ENCODE data around the gene TTBK1. TPM values are rescaled to one million over a fixed set of nuclear protein-coding genes. Genes with fewer than 3 reads are reported as not detected.

The TTBK1 gene
- total RNA-seq, 1 donor from 2014 or later: 1.7 TPM

DNA sequence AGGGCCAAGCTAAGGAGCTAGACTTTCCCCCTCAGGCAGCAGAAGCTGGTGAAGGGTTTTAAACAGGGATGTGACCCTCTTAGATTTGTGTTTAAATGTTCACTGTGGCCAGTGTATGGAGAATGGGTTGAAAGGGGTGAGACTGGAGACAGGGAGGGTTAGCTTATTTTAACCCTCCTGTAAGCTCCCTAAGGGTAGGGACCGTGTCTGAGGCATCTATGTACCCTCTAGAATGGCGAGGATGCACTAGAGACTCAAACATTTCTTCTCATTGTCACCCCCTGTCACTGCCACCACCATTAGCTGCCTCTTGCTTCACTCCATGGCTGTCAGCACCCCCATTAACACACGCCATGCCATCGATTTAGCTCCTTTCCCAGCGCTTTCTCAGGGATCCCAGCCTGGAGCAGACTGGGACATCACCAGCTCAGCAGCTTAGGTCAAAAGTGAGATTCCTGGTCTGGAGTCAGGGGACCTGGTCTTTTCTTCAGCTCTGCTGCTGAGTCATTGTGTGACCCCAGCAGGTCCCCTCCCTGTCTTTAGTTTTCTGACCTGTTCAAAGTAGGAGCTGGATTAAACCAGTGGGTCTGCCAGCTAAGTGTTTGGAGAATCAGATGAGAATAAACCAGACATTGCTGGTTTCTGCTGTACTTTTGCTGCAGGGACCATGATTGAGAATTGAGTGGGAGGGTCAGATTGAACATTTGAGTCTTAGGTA, 53.7 kb downstream of the TTBK1 start:
- Mint-ChIP-seq H3K27me3 (peaks cover 19% of the 10 kb centered on the region), H3K4me1 (ENCODE audit: low read depth) (no peaks in the 10 kb centered on the region), H3K36me3 (ENCODE audit: insufficient read depth) (no peaks in the 10 kb centered on the region), H3K9me3 (ENCODE audit: low read depth) (no peaks in the 10 kb centered on the region), H3K4me3 (ENCODE audit: low read depth) (no peak overlapping the region), H3K27ac (no peak overlapping the region)
- TF ChIP-seq, protein P1, sequence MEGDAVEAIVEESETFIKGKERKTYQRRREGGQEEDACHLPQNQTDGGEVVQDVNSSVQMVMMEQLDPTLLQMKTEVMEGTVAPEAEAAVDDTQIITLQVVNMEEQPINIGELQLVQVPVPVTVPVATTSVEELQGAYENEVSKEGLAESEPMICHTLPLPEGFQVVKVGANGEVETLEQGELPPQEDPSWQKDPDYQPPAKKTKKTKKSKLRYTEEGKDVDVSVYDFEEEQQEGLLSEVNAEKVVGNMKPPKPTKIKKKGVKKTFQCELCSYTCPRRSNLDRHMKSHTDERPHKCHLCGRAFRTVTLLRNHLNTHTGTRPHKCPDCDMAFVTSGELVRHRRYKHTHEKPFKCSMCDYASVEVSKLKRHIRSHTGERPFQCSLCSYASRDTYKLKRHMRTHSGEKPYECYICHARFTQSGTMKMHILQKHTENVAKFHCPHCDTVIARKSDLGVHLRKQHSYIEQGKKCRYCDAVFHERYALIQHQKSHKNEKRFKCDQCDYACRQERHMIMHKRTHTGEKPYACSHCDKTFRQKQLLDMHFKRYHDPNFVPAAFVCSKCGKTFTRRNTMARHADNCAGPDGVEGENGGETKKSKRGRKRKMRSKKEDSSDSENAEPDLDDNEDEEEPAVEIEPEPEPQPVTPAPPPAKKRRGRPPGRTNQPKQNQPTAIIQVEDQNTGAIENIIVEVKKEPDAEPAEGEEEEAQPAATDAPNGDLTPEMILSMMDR (IDR thresholded peaks at IDR 0.05; ENCODE audit: unreplicated experiment): no peak
- no peak for DNase-seq (ENCODE audit: low spot score, unreplicated experiment)

DNA sequence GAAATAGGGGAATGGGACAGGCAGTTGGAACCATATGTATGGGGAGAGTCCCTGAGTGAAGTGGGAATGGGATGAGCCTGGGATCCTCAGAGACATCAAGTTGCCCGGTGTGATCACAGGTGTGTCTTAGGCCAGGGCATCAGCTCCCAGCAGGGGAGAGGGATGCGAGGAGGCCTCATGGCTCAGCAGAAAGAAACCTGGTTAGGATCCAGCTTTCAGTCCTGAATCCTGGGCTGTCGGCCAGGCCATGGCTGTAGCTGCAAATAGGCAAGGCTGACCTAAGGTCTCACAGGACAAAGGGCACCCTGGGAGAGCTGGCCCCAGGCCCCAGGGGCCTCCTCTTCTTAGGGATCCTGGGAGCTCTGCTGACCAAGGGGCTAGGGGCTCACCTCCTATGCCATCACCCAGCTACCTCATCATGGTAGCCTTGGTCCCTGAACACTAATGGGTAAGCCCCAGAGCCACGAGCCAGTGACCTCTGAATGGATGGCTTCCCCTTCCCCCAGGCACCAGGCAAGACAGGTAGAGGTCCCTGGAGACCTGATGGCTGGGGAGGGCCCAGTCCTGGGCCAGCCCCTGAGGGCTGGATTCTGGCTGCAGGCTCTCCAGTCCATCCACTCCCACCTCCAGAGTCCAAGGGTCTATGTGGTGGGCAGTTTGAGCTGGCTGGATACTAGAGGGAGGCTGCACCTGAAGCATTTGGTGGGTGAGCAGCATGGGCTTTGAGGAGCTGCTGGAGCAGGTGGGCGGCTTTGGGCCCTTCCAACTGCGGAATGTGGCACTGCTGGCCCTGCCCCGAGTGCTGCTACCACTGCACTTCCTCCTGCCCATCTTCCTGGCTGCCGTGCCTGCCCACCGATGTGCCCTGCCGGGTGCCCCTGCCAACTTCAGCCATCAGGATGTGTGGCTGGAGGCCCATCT, 54.6 kb downstream of the TTBK1 start, which contains the start of gene SLC22A7:
TSS of gene SLC22A7 (plus strand) at position 617 of the 921 bp plus-strand sequence. CDS start at position 716, 99 bp downstream.
- no peaks in the 10 kb centered on the region for H3K36me3 Mint-ChIP-seq (ENCODE audit: insufficient read depth)
- TF ChIP-seq, protein P1 (IDR thresholded peaks at IDR 0.05; ENCODE audit: unreplicated experiment): no peak
- no peaks in the 10 kb centered on the region for H3K9me3 Mint-ChIP-seq (ENCODE audit: low read depth)
- H3K4me1 Mint-ChIP-seq (ENCODE audit: low read depth): no peaks in the 10 kb centered on the region
- no peak for DNase-seq (ENCODE audit: low spot score, unreplicated experiment)
- no peak within 1 kb of the TSS for H3K4me3 Mint-ChIP-seq (ENCODE audit: low read depth)
- no peak within 1 kb of the TSS for H3K27ac Mint-ChIP-seq
- H3K27me3 Mint-ChIP-seq: peaks cover 19% of the 10 kb centered on the region

DNA sequence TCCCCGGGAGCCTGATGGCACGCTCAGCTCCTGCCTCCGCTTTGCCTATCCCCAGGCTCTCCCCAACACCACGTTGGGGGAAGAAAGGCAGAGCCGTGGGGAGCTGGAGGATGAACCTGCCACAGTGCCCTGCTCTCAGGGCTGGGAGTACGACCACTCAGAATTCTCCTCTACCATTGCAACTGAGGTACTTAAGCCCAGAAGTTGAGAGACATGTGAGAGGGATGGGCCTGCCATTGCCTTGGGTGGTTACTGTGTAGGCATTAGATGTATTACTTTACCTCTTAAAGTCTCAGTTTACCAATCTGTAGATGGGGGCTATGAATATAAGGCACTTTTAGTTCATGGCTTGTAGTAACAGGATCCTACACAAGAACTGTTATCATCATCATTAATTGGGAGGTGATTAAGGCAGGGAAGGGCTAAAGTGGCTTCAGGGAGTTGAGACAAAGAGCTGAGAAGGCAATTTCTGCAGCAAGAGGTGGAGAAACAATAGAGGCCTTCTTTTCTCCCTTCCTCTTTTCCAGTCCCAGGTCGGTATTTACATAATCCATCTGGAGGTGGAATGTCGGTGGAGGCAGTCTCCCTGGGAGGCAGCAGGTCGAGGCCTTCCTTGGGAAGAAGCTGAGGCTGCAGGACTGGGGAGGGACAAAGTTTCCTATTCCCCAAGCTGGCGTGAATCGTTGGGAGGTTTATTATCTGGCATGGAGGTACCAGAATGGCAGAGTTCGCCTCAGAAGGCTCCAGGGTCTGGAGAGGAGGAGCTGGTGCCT, 55.5 kb downstream of the TTBK1 start:
- no peaks in the 10 kb centered on the region for H3K4me1 Mint-ChIP-seq (ENCODE audit: low read depth)
- peaks cover 19% of the 10 kb centered on the region for H3K27me3 Mint-ChIP-seq
- TF ChIP-seq, protein P1 (IDR thresholded peaks at IDR 0.05; ENCODE audit: unreplicated experiment): no peak

DNA sequence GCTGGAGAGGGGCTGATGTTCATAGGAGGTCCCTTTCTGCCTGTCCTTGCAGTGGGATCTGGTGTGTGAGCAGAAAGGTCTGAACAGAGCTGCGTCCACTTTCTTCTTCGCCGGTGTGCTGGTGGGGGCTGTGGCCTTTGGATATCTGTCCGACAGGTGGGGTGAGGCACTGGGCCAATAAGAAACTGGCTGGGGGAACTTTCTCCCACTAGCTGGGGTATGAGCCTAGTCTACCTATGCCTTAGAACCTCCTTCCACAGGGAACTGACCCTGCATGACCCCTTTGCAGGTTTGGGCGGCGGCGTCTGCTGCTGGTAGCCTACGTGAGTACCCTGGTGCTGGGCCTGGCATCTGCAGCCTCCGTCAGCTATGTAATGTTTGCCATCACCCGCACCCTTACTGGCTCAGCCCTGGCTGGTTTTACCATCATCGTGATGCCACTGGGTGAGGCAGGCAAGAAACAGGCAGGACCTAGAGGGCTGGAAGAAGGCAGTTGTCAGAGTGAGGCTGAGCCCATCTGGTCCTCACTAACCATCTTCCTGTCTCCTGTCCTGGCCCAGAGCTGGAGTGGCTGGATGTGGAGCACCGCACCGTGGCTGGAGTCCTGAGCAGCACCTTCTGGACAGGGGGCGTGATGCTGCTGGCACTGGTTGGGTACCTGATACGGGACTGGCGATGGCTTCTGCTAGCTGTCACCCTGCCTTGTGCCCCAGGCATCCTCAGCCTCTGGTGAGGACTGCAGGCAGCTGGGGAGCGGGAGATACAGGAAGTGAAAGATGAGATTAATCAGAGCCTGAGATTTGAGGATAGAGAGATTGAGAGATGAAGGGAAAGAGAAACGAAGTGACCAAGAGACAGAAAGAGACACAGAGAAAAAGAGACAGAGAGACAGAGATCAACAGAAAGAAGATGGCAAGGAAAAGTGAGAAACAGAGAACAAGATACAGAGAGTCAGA, 56.3 kb downstream of the TTBK1 start:
- H3K36me3 Mint-ChIP-seq (ENCODE audit: insufficient read depth): no peaks in the 10 kb centered on the region
- H3K27me3 Mint-ChIP-seq: peaks cover 19% of the 10 kb centered on the region
- no peaks in the 10 kb centered on the region for H3K4me1 Mint-ChIP-seq (ENCODE audit: low read depth)
- H3K4me3 Mint-ChIP-seq (ENCODE audit: low read depth): no peak overlapping the region
- no peaks in the 10 kb centered on the region for H3K9me3 Mint-ChIP-seq (ENCODE audit: low read depth)
- no peak overlapping the region for H3K27ac Mint-ChIP-seq
- TF ChIP-seq, protein P1 (IDR thresholded peaks at IDR 0.05; ENCODE audit: unreplicated experiment): no peak
- no peak for DNase-seq (ENCODE audit: low spot score, unreplicated experiment)

More for the DNA sequence above, 55.5 kb downstream of the TTBK1 start:
- H3K27ac Mint-ChIP-seq: no peak overlapping the region
- no peaks in the 10 kb centered on the region for H3K9me3 Mint-ChIP-seq (ENCODE audit: low read depth)
- no peak overlapping the region for H3K4me3 Mint-ChIP-seq (ENCODE audit: low read depth)
- DNase-seq (ENCODE audit: low spot score, unreplicated experiment): no peak
- no peaks in the 10 kb centered on the region for H3K36me3 Mint-ChIP-seq (ENCODE audit: insufficient read depth)

Measured in progenitor cell of endocrine pancreas (in vitro differentiated cells).